Measurements from ENCODE around the gene CABLES2. TPM values are rescaled to one million over a fixed set of nuclear protein-coding genes. Genes with fewer than 3 reads are reported as not detected.

Gene CABLES2
- total and polyA plus RNA-seq, 10 of the 15 experiments (the other 5 are each of a cell fraction or from before 2014, with no cell fraction given) = 2.2 to 14.9 (median 5.3) TPM

- no peak for TF ChIP-seq MTA3 (IDR thresholded peaks at IDR 0.05; ENCODE audit: borderline replicate concordance, low read length)
- TF ChIP-seq TCF7 (IDR thresholded peaks at IDR 0.05; ENCODE audit: borderline replicate concordance) = no peak
- no peak for TF ChIP-seq MEF2B (IDR thresholded peaks at IDR 0.05; ENCODE audit: partially characterized antibody, poor library complexity, severe bottlenecking)
- no peak for TF ChIP-seq TCF3 (IDR thresholded peaks at IDR 0.05; ENCODE audit: borderline replicate concordance, insufficient read depth, low read depth, low read length)
- no peak for TF ChIP-seq FOXM1 (IDR thresholded peaks at IDR 0.05; ENCODE audit: low read depth, low read length)
- no peak for TF ChIP-seq PAX5 (IDR thresholded peaks at IDR 0.05; ENCODE audit: borderline replicate concordance, low read depth, low read length)
- peak; percentile 72; the same call in 1 of the 2 replicates for TF ChIP-seq YY1 (IDR thresholded peaks at IDR 0.05; ENCODE audit: low read depth, low read length)
- TF ChIP-seq ZNF592 (IDR thresholded peaks at IDR 0.05) = no peak
- TF ChIP-seq NR2F1 (conservative IDR thresholded peaks at IDR 0.05) = no peak
- TF ChIP-seq EED (IDR thresholded peaks at IDR 0.05; ENCODE audit: low read depth) = no peak
- no peak for TF ChIP-seq SPI1 (IDR thresholded peaks at IDR 0.05; ENCODE audit: borderline replicate concordance, insufficient read depth, low read depth, low read length)
- TF ChIP-seq MYB (IDR thresholded peaks at IDR 0.05; ENCODE audit: borderline replicate concordance, low read depth, low read length) = no peak
- TF ChIP-seq PKNOX1 (IDR thresholded peaks at IDR 0.05) = 0 out of 2 replicates have a peak, but pooled peaks have one; percentile 10
- TF ChIP-seq TARDBP (IDR thresholded peaks at IDR 0.05; ENCODE audit: borderline replicate concordance) = no peak
- no peak for TF ChIP-seq NKRF (conservative IDR thresholded peaks at IDR 0.05)
- TF ChIP-seq YBX1 (IDR thresholded peaks at IDR 0.05) = no peak
- no peak for TF ChIP-seq CBX3 (IDR thresholded peaks at IDR 0.05; ENCODE audit: borderline replicate concordance, low read depth)
- no peak for TF ChIP-seq NR2C1 (IDR thresholded peaks at IDR 0.05)
- TF ChIP-seq ZNF207 (IDR thresholded peaks at IDR 0.05; ENCODE audit: borderline replicate concordance) = no peak
- no peak for TF ChIP-seq STAT3 (IDR thresholded peaks at IDR 0.05; ENCODE audit: low read depth, low read length)
- no peak for TF ChIP-seq E2F4 (IDR thresholded peaks at IDR 0.05; ENCODE audit: low read depth, low read length)
- TF ChIP-seq HDGF (IDR thresholded peaks at IDR 0.05) = peak; percentile 29; the same call in 1 of the 2 replicates
- TF ChIP-seq POLR2AphosphoS2 (IDR thresholded peaks at IDR 0.05; ENCODE audit: low read depth, low read length) = no peak
Observed at GRCh38 chr20:62382306-62383198, 24.5 kb downstream of the CABLES2 start (continued).
